GM19328 (cell line): ENCODE results near the gene FH.

Experiments used
- ATAC-seq: cut with Tn5 transposase; IDR thresholded peaks from one replicate; pipeline ENCODE4 v1.9.1; 2021; ENCODE audit warnings: mild to moderate bottlenecking, moderate library complexity; ENCODE audit not compliant: unreplicated experiment

Gene FH

DNA sequence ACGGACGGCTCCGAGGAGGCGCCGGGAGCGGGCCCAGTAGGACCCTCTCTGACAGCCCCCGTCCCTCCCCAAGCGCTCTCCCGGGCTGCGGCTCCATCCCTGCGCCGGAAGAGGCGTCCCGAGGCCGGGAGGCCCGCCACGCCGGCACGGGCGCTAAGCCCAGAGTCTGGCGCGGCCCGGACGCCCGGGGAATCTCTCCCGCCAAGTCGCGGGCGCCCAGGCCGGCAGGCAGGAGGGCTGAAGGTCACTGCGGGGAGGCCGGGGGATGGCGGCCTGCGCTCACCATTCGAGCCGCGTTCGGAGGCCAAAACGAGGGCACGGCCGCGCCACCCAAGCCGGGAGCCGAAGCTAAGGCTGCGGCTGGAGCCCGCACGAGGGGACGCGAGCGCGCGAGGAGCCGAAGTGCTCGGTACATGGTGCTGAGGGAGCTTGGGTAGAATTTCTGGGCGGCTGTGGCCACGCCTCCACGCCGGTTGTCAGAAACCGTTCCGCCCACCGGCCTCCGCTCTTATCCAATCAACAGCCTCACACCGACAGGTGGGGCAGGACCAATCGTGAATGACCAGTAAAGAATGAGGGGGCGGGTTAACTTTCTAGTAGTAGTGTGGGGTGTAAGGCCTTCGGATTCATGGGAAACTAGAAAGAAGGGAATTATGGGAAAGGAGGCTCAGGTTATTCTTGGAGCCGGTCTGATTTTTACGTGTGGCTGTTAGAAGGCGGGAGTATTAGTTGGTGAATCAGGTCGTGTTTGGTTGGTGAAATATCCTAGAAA, at the start of gene FH:
TSS of gene FH (minus strand) at position 448 of the 772 bp plus-strand sequence. CDS start at position 415, 33 bp downstream.
- peak; percentile 95 for ATAC-seq

DNA sequence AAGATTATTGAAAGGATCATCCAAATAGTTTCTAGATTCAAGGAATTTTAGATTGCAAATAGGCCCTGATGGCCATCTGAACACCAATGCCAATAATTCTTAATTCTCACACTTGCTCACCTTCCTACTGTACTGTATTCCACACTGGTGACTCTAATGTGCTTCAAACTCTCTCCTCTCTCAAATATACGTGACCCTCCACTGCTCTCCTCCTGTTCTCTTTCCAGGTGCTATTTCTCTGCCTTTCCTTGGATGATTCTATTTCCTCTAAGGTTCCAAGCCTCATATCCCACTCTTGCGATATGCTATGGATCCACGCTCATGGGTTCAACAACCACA, 41.3 kb upstream of the FH start:
- ATAC-seq = no peak

DNA sequence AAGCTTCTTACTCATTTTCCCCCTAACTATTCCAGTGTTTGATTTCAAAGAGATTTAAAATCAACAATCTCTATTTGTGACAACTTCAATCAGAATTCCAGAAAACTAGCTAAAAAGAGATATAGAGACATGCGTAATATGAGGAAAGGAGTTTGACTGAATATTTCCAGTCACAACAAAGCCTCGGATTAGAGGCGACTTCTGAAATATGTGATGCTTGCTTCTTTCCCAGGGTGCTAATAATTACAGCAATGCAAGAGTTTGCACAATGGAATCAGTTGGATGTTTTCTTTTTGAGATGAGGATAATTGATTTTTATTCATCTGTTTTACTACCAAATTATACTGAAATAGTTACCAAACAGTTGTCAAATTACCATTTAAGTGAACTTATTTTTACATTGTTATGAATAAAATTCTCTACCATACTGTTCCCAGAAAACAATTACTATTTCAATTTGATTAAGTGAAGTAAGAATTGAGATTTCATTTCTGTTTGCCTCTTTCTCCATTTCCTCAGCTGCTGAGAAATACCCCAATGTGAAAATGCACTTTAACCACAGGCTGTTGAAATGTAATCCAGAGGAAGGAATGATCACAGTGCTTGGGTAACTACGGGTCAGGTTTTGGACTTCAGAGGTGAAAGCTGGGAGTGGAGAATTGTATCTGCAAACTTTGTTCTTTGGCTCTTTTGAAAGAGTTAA, 40.7 kb upstream of the FH start:
- ATAC-seq = no peak

DNA sequence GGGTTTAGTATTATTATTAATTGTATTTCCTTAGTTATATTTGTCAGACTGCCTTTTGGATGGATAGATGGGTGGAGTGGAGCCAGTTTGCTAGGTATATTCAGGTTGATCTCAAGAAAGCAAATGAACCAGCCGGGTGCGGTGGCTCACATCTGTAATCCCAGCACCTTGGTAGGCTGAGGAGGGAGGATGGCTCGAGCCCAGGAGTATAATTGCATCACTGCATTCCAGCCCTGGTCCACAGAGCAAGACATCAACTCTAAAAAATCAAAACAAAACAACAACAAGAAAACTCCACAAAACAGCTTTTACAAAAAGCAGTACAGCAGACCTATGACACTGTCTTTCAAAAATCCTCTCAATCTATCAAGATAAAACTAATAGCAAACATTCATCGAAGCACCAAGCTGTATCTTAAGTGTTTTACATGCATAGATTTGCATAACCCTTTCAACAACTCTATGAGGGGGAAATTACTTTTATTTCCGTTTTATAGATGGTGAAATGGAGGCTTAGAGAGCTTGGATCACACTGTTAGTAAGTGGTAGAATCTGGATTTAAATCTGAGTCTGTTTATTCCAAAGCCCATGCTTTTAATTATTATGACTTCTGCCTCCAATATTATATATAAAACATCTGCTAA, 38.1 kb upstream of the FH start:
- ATAC-seq = no peak

DNA sequence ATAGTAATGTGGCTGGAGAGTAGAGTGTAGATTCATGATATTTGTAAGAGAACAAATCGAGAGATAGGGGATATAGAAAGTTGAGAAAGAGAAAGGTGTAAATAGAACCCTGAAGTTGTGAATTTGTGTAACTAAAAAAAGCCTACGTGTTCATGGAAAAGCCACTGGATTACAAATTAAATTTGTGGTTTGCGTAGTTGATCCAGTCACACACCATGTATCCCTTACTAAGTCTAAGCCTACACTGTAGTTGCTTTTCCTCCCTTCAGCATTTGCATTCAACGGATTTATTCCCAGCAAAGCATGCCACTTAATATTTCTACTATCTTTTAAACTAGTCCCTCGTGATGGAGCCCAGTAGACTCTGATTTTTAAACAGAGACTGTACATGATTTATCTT, 37.5 kb upstream of the FH start:
- no peak for ATAC-seq

DNA sequence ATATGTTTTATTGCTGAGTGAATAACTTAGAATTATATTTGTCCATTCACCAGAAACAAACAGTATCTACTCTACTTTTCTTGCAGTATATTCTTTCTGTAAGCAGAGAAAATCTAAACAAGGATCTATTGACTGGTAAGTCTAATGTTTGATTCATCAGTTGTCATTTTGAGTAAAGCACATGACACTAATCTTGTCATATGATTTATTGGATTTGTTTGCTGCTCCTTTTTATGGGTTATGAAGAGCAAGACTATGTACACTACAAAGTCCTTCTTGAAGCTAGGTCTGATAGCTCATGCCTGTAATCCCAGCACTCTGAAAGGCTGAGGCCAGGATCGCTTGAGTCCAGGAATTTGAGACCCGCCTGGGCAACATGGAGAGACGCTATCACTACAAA, 36.0 kb upstream of the FH start:
- ATAC-seq = no peak

DNA sequence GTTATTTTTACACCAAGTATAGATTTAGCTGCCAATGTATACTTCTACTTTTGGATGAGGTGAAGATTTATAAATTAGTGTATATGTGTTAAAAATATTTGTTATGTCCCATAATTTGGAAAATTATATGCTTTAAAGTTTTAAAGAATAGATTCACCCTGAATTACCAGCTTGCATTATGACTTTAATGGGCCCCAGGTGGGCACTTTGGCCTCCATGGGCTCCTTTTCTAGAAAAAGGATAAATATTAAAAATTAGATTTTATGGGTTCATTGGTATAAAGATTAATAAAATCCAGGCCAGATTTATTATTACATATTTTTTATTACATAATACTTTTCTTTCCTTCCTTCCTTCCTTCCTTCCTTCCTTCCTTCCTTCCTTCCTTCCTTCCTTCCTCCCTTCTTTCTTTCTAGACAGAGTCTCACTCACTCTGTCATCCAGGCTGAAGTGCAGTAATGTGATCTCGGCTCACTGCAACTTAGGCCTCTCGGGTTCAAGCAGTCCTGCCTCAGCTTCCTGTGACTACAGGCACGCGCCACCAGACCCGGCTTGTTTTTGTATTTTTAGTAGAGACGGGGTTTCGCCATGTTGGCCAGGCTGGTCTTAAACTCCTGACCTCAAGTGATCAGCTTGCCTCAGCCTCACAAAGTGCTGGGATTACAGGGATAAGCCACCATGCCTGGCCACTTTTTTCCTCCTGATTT, 34.5 kb upstream of the FH start:
- ATAC-seq = no peak

DNA sequence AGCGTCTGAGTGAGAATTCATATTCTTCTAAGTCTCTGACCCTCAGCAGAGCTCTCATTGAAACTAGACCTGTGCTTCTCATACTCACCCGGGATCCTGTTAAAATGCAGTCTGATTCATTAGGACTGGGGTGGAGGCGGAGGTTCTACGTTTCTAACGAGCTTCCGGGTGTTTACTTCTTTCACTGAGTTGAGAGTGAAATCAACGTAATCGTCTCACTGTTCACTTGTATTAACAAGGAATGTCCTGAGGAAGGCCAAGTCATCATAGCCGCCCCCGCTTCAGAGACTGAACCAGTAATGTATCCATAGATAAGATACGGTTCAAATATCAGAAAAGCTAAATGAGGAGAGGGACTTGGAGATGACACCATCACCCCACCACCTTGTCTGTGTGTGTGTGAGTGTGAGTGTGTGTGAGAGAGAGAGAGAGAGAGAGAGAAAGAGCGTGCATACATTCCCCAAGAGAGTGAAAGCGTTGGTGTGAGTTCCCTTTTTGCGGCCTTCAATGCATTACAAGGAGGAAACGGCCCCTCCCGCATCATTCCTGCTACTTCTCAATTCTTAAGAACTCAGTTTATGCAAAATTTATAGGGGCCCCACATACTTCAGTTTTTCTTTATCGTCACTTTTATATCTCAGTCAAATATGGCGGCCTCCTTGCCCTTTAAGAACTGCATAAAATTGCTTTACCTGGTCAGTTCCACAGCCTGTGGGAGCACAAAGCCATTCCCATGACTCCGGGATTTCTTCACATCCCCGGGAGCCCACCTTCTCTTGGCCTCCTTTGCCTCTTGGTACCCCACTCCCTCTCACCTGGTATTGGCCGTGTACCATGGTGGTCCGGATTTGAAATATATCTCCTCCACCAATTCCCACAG, 32.4 kb upstream of the FH start:
- ATAC-seq = peak; percentile 85

DNA sequence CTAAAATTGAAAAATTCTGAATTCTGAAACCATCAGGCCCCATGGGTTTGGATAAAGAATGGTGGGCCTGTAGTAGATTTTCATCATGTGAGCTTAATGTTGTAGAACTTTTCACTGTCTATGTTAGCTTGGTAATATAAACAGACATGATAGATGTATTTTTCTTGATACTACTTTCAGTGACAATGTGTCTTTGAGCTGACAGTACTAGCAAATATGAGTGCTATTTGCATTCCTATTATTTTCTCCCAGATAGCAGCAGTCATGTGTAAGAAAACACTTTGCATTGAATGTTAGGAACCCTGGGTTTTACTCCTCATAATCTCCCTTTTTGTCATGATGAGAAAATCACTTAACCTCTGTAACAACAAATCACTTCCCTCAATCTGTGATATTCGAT, 30.8 kb upstream of the FH start:
- no peak for ATAC-seq

DNA sequence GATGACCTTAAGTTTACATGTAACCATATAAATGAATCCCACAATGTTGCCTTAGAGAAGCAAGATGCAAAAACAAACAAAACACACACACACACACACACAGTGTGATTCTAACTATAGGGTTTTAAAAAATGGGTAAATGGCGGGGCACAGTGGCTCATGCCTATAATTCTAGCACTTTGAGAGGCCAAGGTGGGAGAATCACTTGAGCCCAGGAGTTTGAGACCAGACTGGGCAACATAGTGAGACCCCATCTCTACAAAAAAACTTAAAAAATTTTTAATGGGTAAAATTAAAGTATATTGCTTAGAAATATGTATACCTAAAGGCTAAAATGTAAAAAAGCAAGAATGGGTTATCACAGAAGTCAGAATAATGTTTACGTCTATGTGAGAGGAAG, 28.5 kb upstream of the FH start:
- no peak for ATAC-seq

DNA sequence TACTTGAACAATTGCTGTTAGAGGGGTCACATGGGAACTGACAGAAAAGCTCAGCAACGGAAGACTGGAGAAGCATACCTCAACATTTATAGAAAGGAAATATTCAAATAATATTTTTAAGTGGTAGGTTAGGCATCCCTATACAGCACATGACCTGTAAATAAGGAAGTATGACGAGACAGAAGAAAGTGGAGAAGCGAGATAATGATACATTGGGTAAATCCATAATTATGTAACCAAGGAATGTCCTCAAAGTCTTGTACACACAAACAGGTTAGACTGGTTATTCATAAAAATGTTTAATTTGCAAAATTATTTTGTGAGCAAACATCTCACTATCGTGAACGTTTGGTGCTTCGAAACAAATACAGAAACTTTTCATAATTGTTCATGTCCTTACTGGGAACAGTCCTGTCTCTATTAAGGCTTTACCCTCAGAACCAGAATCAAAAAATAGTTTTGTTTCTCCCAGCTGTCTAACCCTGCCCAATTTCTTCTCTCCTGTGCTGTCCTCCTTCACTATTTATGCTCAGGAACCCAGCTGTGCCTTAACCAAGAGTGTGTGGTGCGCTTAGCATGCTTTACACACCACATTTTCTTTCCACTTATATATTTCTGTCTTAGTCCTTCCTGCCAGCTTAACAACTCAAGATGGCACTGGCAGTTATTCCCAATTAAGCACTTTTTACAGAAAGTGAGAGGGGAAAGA, 22.8 kb upstream of the FH start:
- ATAC-seq = no peak

DNA sequence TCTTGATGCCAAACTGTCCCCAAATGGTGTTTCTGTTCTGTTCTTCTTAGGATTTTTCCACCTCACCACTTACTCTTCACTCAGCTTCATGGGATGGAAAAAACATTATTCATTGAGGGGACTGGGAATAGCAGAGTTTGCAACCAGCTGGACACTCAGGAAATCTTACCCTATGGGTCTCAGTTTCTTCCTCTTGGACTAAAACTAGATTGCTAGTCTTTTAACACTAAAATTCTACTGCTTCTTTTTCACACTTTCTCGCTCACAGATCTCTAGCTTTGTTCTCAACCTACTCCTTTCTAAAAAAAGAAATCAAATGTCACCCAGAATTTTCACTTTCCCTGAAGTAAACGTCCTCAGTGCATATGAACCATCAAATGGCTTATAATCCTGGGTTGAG, 17.4 kb upstream of the FH start:
- ATAC-seq = no peak

DNA sequence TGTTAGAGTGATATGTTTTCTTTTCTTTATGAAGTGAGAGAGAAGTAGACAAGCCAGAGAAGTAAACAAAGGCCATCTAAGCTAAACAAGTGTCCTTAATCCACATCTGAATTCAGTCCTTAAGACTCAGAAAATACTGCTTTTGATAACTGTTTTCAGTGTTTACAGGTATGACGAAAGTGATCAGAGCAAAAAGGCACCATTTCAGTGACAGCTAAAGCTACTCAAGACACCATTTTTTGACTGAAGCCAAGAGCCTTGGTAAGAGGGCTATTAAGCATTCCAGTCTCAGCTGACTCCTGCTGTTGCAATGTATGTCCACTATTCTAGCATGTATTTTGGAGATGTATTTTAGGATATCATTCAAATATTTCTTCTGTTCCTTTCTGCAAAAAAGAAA, 16.7 kb upstream of the FH start:
- no peak for ATAC-seq

DNA sequence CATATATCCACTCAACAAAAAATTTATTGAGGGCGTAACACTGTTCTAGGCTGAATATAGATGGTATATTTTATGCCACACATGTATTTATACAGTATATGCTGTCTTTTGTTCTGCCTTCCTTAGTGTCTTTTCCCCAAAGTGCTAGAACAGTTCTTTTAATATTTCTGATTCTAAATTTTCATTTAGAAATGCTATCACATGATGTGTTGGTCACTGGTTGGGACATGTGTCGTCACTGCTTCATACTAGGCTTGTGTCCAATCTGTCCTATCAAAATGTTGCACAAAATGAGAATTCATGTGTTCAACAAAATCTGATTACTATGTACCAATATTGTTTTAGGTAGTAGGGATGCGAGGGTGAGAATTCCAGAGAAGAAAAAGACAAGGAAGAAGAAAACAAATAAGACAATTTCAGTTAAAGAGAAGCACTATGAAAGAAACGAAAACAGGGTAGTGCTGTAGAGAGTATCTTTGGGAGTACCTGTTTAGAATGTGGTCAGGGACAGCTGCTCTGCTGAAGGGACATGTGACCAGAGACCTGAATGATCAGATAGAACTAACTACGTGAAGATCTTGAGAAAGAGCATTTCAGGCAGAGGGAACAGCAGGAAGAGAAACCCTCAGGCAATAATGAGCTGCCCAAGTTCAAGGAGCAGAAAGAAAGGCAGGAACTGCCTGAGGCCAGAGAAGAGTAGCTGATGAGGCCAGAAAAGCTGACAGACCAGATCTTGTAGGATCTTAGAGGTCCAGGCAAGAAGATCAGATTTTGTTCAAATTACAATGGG, 14.0 kb upstream of the FH start:
- ATAC-seq = no peak

DNA sequence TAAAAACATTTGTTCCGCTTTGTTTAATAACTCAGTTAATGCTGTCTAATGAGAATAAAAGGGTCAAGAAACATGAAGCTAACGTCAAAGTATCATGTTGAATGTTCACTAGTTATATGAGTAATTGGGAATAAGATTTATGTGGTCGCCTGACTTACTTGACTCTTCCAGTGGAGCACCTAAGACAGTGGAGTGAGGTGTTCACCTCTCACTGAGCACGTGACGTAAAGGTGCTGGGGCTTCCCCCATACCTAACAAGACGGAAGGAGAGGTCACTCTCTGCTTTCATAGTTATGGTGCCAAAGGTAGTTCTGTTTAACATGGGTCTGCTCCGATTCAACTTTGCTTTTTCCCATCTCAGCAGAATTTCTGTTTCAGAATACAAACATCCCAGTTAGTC, 13.3 kb upstream of the FH start:
- peak; percentile 60 for ATAC-seq

DNA sequence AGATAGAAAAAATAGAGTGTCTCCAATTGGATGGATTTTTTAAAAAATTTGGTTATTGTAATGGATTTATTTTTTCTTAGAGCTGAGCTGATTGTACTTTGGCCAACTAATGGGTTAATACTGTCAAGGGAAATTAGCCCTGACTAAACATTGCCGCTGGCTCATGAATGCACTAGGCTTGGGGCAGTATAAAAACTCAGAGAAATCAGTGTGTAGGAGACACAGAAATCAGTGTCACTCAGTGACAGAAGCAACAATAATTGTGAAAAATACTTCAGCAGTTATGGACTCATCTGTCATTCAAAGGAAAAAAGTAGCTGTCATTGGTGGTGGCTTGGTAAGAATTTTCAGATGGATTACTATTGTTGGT, 12.6 kb upstream of the FH start, which contains the start of gene KMO:
TSS of gene KMO (plus strand) at position 217 of the 370 bp plus-strand sequence. CDS start at position 284, 67 bp downstream.
- peak; percentile 26 for ATAC-seq

DNA sequence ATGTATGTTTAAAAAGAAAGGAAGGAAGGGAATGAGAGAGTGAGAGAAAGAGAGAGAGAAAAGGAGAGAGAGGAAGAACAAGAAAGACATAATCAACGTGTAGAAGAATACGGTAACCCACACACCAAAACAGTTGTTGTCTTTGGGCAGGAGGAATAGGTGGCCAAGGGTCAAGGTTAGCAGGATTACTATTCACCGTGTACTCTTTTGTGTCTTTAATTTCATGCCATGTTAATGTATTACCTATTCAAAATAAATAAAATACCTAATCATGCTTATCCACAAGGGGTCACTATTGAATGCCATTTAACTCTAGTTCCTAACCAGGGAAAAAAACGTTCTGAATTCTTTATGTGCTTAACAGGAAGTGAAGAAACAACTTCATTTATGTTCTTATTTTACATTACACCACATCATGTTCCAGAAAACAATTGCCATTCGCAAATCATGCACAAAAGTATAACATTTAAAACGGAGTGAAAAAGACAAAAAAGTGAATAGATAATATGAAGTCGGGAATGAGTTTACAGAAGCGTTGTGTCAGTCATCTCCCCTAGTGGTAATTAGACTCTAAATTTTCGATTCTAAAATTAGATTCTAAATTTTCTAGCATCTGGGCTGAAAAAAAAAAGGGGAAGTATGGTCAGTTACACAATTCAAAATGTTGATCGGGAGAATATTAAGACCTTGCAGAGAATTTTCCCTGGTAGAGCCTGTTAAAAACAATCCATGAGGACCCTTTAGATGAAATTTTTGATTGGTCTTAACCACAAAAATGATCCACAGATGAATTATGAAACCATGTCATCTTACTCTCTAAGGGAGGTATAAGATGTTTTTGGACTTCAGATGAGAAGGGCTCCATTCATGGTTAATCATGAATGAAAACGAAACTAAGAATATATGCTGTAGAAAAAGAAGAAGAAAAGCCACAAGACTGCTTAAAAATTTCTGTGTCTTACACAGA, 11.9 kb upstream of the FH start:
- peak; percentile 61 for ATAC-seq

DNA sequence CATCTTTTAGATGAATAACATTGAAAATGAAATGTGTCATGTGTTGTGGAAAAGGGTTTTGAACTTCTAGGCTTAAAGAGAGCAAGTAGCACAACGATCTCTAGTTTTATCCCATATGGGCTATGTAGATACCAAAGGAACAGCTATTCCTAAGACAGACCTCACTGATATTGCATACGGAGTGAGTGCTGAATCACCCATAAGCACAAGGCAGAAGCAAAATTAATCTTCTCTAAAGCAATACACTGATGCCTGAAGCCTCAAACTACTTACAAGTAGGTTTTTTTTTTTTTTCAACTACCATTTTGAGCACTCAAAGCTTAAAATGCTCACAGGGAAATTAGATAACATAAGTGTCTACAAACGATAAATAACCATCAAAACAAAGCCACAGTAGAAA, 7.6 kb upstream of the FH start:
- no peak for ATAC-seq
